IPS-15b (cell line): ENCODE data around the gene EIF4G2.
A peak's percentile ranks its signal among the peaks of the same experiment; 100 is the strongest.

Experiments used
- H3K27me3 ChIP-seq: one replicate; pipeline ENCODE4 v1.6.1; 2013; ENCODE audit warnings: low read length; ENCODE audit not compliant: control insufficient read depth, insufficient read depth
- H3K36me3 ChIP-seq: one replicate; pipeline ENCODE4 v1.6.1; 2013; ENCODE audit warnings: low read length; ENCODE audit not compliant: control insufficient read depth, insufficient read depth
- H3K4me1 ChIP-seq: one replicate; pipeline ENCODE4 v1.6.1; 2013; ENCODE audit warnings: mild to moderate bottlenecking, low read length; ENCODE audit not compliant: control insufficient read depth, insufficient read depth
- H3K4me3 ChIP-seq: one replicate; pipeline ENCODE4 v1.5.1; 2013; ENCODE audit warnings: low read depth, low read length
- H3K9ac ChIP-seq: one replicate; pipeline ENCODE4 v1.6.1; 2013; ENCODE audit warnings: low read depth, mild to moderate bottlenecking, low read length
- H3K9me3 ChIP-seq: one replicate; pipeline ENCODE4 v1.6.1; 2013; ENCODE audit warnings: mild to moderate bottlenecking, low read length; ENCODE audit not compliant: control insufficient read depth, insufficient read depth

EIF4G2 gene

GRCh38 chr11:10808553-10809372 is at the start of gene EIF4G2:
Gene EIF4G2 (minus strand): TSS chr11:10808926.
- Histone ChIP-seq H3K9ac (peak within 1 kb of the TSS; percentile 99), H3K4me3 (peak within 1 kb of the TSS; percentile 96), H3K9me3 (no peaks in the 10 kb centered on the region), H3K36me3 (peaks cover 29% of the 10 kb centered on the region), H3K27me3 (no peaks in the 10 kb centered on the region), H3K4me1 (peaks cover 3% of the 10 kb centered on the region)

- Histone ChIP-seq H3K4me3 (peak within 1 kb of the TSS; percentile 98), H3K36me3 (no peaks in the 10 kb centered on the region), H3K9me3 (no peaks in the 10 kb centered on the region), H3K27me3 (no peaks in the 10 kb centered on the region), H3K4me1 (peaks cover 3% of the 10 kb centered on the region), H3K9ac (peak within 1 kb of the TSS; percentile 91)
Observed at GRCh38 chr11:10857709-10858438, 49.1 kb upstream of the EIF4G2 start, which contains the start of gene ZBED5. Gene ZBED5 (minus strand): TSS chr11:10858053. CDS start chr11:10854945, 3,108 bp downstream.

GRCh38 chr11:10857459-10857708 is 48.7 kb upstream of the EIF4G2 start:
- H3K4me3 ChIP-seq: peak overlapping the region; percentile 98
- H3K9ac ChIP-seq: peak overlapping the region; percentile 91
- H3K27me3 ChIP-seq: no peaks in the 10 kb centered on the region
- no peaks in the 10 kb centered on the region for H3K9me3 ChIP-seq
- no peaks in the 10 kb centered on the region for H3K36me3 ChIP-seq
- H3K4me1 ChIP-seq: peaks cover 3% of the 10 kb centered on the region

GRCh38 chr11:10856689-10857458 is 48.1 kb upstream of the EIF4G2 start:
- peaks cover 3% of the 10 kb centered on the region for H3K4me1 ChIP-seq
- peak overlapping the region; percentile 91 for H3K9ac ChIP-seq
- H3K9me3 ChIP-seq: no peaks in the 10 kb centered on the region
- H3K27me3 ChIP-seq: no peaks in the 10 kb centered on the region
- peak overlapping the region; percentile 98 for H3K4me3 ChIP-seq
- no peaks in the 10 kb centered on the region for H3K36me3 ChIP-seq

- H3K4me3 ChIP-seq: no peak overlapping the region
- H3K4me1 ChIP-seq: peaks cover 3% of the 10 kb centered on the region
- no peaks in the 10 kb centered on the region for H3K27me3 ChIP-seq
- no peak overlapping the region for H3K9ac ChIP-seq
- no peaks in the 10 kb centered on the region for H3K36me3 ChIP-seq
- H3K9me3 ChIP-seq: no peaks in the 10 kb centered on the region
Observed at GRCh38 chr11:10855295-10855694, 46.6 kb upstream of the EIF4G2 start.

GRCh38 chr11:10847960-10848860 is 39.5 kb upstream of the EIF4G2 start:
- no peaks in the 10 kb centered on the region for H3K27me3 ChIP-seq
- H3K4me3 ChIP-seq: no peak overlapping the region
- H3K9me3 ChIP-seq: no peaks in the 10 kb centered on the region
- H3K4me1 ChIP-seq: no peaks in the 10 kb centered on the region
- no peak overlapping the region for H3K9ac ChIP-seq
- no peaks in the 10 kb centered on the region for H3K36me3 ChIP-seq

- Histone ChIP-seq H3K27me3 (no peaks in the 10 kb centered on the region), H3K9me3 (no peaks in the 10 kb centered on the region), H3K4me1 (no peaks in the 10 kb centered on the region), H3K36me3 (no peaks in the 10 kb centered on the region), H3K9ac (no peak overlapping the region), H3K4me3 (no peak overlapping the region)
Observed at GRCh38 chr11:10846660-10847059, 37.9 kb upstream of the EIF4G2 start.

- Histone ChIP-seq H3K36me3 (no peaks in the 10 kb centered on the region), H3K4me3 (no peak overlapping the region), H3K9me3 (no peaks in the 10 kb centered on the region), H3K9ac (no peak overlapping the region), H3K4me1 (no peaks in the 10 kb centered on the region), H3K27me3 (no peaks in the 10 kb centered on the region)
Observed at GRCh38 chr11:10845589-10845988, 36.9 kb upstream of the EIF4G2 start.

GRCh38 chr11:10844796-10845195 is 36.1 kb upstream of the EIF4G2 start:
- H3K9me3 ChIP-seq: no peaks in the 10 kb centered on the region
- H3K9ac ChIP-seq: no peak overlapping the region
- no peaks in the 10 kb centered on the region for H3K36me3 ChIP-seq
- H3K4me1 ChIP-seq: no peaks in the 10 kb centered on the region
- no peaks in the 10 kb centered on the region for H3K27me3 ChIP-seq
- no peak overlapping the region for H3K4me3 ChIP-seq

GRCh38 chr11:10844356-10844755 is 35.6 kb upstream of the EIF4G2 start:
- Histone ChIP-seq H3K4me3 (no peak overlapping the region), H3K9ac (no peak overlapping the region), H3K9me3 (no peaks in the 10 kb centered on the region), H3K27me3 (no peaks in the 10 kb centered on the region), H3K36me3 (no peaks in the 10 kb centered on the region), H3K4me1 (no peaks in the 10 kb centered on the region)

GRCh38 chr11:10838881-10839280 is 30.2 kb upstream of the EIF4G2 start:
- no peaks in the 10 kb centered on the region for H3K36me3 ChIP-seq
- H3K27me3 ChIP-seq: peaks cover 2% of the 10 kb centered on the region
- H3K9me3 ChIP-seq: no peaks in the 10 kb centered on the region
- H3K4me3 ChIP-seq: no peak overlapping the region
- no peaks in the 10 kb centered on the region for H3K4me1 ChIP-seq
- H3K9ac ChIP-seq: no peak overlapping the region
